SU-DHL-6 (cell line): Measurements from ENCODE around the gene SEC16A.

Experiments used
- CTCF ChIP-seq: fragments of 200-600 bp; sonication (generic); IDR thresholded peaks from one replicate; pipeline ENCODE4 v1.5.1; 2017; ENCODE audit warnings: antibody characterized with exemption, mild to moderate bottlenecking, low read length, moderate library complexity; ENCODE audit not compliant: insufficient read depth, poor library complexity, severe bottlenecking
- EZH2phosphoT487 ChIP-seq: fragments of 200-600 bp; sonication (generic), shearing (Covaris generic); conservative IDR thresholded peaks from 2 replicates; pipeline ENCODE4 v1.6.1; 2018; ENCODE audit warnings: mild to moderate bottlenecking, antibody characterized with exemption, low read length, moderate library complexity, mixed read lengths

DNA sequence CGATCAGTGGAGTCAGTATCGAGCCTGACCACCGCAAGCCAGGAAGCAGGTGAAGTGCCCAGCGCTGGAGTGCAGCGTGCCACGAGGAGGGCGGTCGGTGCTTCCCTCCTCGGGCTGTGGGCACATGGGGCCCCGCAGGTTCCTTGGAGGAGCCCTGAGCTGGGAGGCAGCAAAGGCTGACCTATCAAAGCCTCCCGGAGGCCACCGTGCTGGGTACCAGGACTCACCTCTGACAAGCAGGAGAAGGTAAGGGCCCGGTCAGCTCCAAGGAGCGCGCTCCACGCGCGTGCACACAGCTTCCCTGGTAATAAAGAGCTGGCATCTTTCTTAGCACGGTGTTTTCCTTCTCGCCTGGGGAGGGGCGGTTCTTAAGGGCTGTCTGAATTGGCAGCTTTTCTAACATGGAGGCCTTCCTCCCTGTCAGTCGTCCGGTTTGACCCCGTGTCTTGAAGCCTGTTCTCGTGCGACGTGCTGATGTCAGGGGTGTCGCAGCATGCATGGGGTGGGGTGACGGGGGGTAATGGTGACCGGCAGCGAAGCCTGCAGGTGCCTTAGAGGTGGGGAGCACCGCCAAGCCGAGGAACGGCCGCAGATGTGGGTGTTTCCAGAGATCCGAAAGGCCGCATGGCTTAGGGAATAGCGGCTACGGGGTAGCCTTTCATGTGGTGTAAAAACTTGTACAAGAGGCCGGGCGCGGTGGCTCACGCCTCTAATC lies 59.3 kb downstream of the SEC16A start:
- TF ChIP-seq CTCF (no peak), EZH2phosphoT487 (no peak)
